ENCODE measurements around the gene TNFRSF18.
"Not testable (repeated sequence)": the region's sequence is repeated elsewhere in the genome, so short reads cannot be mapped to it uniquely, and the experiment has no call there.

TNFRSF18 gene, protein sequence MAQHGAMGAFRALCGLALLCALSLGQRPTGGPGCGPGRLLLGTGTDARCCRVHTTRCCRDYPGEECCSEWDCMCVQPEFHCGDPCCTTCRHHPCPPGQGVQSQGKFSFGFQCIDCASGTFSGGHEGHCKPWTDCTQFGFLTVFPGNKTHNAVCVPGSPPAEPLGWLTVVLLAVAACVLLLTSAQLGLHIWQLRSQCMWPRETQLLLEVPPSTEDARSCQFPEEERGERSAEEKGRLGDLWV

DNA sequence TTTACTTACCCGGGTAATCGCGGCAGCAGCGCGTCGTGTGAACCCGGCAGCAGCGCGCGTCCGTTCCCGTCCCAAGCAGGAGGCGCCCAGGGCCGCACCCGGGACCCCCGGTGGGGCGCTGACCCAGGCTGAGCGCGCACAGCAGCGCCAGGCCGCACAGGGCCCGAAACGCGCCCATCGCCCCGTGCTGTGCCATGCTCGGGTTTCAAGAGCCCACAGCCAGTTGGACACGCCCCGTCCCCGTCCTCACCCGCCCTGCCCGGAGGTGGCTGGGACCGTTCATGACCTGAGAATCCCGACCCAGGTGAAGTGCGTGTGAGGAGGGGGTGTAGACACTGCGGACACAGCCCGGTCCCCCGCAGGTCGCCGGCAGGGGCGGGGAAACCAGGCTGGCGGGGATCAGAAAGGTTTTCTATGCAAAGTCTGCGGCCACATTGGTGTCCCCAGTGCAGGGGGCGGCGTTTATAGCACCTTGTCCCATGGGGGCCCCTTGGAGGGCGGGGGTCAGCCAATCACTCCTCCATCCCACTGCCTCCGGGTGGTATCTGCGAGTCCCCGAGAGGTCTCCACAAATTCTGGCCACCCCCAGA lies at the start of gene TNFRSF18:
TSS of gene TNFRSF18 (minus strand) at position 217 of the 590 bp plus-strand sequence. CDS start at position 196, 21 bp downstream.
- peak; percentile 68 to 70 for DNase-seq

DNA sequence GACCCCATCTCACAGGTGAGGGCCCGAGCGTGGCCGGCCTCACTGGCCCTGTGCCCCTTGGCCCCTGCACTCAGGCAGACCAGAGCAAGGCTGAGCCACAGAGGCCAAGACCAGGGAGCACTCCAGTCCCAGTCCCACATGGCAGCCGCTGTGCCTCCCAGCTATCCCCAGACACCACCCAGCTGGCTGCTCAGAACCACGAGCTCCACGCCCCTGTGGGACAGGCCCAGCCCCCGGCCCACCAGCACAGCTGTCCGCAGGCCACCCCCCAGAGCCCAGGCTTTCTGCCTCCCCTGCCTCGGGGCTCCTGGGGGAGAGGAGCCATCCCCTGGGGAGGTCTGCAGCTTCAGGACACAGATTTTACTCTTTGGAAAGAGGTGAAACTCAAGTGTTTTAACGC lies 49.2 kb upstream of the TNFRSF18 start:
- no peak for DNase-seq

DNA sequence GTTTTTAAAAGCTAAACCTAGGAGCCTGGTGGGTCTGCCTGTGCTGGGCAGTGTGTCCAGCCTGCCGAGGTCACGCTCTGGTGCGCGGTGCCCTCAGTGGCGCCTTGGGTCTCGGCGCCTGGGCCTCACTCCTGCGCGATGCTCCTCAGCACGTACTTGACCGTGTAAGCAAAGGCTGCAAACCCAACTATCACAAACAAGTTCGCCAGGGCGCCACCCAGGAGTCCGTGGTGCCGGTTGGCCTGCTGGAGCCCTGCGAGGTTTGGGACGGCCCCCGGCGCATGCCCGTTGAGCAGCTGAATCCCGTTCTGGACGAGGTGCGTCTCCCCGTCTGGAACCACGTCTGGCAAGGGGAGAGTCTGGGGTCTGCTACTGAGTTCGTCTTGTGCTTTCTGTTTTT lies 48.7 kb upstream of the TNFRSF18 start:
- no peak for DNase-seq

DNA sequence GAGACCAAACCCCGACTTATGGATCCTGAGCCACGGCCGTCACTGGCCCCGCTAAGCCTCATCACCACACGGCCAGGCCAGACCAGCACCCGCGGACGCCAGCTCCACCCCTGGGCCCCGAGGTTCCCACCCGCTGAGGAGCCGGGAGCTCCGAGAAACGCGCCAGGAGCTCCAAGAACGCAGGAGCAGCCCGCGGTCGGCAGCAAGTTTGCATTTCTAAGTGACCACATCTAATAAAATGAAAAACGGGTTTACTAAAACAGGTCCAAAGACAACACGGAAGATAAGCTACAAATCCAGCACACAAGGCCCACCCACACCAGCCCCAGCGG lies 48.2 kb upstream of the TNFRSF18 start:
- DNase-seq = no peak

DNA sequence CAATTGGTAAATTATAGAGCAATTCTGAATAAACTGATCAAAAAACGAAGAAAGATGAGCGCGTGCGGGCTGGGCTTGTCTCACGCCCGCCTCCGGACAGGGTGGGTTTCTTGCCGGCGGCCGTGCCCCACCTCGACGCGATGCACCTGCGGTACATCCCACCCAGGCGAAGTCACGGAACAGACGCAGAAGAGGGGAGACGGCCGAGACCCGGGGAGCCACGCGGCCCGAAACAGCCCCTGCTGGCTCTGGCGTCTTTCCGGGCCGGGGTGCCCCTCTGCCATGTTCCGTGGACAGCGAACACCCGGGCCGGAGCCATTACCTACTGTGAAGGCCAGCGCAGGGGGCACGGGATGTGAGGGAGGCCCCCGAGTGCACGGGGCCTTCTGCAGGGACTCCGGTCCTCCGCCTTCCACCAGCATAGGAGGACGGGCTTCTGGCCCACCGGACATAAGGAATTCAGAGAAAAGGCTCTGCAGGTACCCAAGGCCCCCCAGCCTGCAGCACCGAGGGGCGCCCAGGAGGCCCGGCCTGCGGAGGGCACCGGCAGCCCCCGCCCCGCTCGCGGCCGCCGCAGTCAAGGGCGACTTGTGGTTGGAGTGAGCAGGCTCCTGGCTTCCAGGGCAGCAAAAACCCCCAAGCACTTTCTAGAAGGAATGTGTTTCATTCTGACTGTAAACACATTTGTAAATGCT lies 47.7 kb upstream of the TNFRSF18 start:
- no peak for DNase-seq

DNA sequence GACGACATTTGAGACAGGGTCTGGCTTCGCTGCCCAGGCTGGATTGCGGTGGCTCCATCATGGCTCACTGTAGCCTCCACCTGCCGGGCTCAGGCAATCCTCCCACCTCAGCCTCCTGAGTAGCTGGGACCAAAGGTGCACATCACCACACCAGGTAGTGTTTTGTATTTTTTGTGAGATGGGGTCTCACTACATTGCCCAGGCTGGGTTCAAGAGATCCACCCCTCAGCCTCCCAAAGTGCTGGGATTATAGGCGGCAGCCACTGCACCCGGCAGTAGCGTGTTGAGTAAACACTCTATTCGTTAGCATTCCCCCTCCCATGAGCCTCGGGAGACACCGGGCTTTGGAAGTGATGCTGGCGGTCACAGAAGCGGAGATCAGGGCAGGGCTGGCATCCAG lies 46.9 kb upstream of the TNFRSF18 start:
- no peak for DNase-seq

DNA sequence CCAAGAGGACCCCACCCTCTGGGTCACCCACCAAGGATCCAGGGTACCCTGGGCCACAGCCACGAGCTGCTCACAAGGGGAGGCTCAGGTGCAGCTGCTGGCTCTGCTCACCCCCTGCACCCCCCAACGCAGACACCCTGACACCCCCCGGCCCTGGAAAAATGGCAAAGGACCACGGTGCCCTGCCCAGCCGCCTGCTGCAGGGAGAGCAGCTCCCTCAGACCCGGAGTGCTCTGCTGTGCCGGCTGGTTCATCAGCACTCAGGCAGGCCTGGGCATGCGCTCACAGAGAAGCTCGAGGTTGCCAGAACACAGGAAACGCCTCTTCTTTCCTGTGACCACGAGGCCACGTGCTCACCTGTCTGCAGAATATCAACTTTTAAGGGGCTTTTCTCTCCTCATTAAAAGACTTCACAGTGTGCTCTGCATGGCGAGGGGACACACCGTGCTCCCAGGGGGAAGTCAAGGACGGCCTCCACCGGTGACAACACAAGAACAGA lies 44.4 kb upstream of the TNFRSF18 start:
- peak; percentile 71 to 74 for DNase-seq

DNA sequence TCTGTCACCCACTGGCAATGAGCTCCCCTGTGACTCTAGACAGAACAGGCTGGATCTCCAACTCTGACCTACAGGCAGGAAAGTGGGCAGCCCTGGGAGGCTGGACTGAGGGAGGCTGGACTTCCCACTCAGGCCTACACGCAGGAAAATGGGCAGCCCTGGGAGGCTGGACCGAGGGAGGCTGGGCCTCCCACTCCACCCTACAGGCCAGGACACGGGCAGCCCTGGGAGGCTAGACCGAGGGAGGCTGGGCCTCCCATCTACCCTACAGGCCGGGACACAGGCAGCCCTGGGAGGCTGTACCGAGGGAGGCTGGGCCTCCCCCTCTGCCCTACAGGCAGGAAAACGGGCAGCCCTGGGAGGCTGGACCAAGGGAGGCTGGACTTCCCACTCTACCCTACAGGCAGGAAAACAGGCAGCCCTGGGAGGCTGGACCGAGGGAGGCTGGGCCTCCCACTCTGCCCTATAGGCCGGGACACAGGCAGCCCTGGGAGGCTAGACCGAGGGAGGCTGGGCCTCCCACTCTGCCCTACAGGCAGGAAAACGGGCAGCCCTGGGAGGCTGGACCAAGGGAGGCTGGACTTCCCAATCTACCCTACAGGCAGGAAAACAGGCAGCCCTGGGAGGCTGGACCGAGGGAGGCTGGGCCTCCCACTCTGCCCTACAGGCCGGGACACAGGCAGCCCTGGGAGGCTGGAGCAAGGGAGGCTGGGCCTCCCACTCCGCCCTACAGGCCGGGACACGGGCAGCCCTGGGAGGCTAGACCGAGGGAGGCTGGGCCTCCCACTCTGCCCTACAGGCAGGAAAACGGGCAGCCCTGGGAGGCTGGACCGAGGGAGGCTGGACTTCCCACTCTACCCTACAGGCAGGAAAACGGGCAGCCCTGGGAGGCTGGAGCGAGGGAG lies 41.9 kb upstream of the TNFRSF18 start:
- DNase-seq = not testable (repeated sequence)

DNA sequence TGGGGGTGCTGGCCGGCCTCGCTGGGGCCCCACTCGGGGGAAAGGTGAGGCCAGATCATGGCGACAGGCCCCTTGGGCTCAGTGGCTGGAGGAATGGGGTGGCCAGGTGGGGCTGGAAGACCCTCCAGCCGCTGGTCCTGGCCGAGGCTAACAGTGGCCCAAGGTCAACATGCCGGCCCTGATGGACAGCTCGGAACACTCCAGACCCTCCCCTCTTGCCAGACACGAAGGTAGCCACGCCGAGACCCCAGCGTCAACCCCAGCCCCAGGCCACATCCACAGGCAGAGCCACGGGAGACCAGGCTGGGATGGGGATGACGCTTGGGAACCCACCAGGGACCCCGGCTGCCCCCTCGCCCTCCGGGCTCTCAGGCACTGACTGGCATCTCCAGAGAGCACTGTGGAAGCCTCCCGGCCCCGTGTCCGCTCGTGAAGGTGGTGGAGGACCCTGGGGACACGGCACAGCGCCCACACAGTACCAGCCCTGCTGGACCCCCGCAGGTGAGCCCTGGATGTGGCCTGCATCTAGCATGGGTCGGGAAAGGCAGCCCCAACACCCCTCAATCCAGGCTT lies 41.0 kb upstream of the TNFRSF18 start:
- DNase-seq = no peak

DNA sequence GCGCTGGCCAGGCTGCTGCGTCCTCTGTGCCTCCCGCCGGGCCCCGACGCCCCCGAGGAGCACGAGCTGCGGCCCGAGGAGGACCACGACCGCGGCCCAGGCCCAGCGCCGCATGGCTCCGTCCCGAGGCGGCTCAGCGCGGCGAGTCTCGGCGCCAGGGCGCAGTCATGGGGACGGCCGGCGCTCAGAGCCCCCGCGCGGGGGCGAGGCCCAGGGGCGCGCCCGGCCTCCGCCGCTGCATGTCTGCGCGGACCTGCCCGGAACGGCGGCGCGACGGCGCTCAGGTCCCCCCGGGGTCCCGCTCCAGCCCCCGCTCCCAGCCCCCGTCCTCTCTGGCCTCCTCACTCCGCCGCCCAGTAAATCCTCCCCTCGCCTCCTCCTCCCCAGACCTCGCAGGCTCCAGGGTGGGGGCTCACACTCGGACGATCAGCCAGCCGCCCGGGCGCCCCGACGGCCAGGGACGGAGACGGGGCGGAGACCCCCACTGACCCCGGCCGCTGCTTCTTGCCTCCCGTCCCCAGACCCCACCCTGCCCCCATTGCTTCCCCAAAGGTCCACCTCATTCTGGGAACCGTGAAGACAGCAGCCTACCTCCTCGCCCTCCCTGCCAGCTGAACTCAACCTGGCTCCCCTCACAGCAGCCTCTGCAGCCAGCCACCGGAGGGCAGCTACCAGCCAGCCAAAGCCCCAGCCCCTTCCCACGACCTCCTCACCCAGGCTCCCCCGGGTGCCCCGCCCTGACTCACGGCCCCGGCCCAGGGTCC lies 40.4 kb upstream of the TNFRSF18 start, which contains the start of gene C1QTNF12:
TSS of gene C1QTNF12 (minus strand) at position 146 of the 764 bp plus-strand sequence. CDS start at position 114, 32 bp downstream.
- no peak for DNase-seq

DNA sequence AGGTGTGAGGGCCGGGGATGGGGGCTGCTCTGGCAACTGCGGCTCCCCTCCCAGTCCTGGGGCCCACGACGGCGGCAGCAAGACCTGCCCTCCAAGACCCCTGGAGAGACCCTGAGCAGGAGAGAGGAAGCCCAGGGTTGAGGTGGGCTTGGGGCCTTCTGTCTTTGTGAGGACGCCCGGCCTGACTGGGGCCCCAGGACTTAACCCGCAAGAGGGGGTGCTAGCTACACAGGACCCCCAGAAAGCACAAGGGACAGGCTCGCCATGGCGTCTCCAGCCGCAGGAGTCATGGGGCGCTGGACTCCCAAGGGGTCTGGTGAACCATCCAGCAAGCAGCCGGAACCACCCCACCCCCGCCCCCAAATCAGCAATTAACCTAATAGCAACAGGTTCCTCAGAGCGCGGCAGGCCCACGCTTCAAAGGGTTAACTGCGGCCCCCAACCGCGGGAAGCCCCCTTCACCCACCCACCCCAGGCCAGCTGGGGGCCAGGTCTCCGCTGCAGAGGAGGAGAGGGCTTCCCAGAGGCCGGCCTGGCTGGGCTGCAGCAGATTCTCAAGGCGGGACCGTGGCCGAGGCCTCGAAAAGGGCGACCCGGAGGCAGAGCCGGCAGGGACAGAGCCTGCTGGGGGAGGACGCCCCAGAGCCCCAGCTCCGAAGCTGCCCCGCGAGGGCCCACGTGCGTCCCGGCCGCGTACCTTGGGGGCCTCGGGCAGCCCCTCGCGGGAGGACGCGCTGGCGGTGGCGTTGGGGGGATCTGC lies 39.6 kb upstream of the TNFRSF18 start:
- no peak for DNase-seq

DNA sequence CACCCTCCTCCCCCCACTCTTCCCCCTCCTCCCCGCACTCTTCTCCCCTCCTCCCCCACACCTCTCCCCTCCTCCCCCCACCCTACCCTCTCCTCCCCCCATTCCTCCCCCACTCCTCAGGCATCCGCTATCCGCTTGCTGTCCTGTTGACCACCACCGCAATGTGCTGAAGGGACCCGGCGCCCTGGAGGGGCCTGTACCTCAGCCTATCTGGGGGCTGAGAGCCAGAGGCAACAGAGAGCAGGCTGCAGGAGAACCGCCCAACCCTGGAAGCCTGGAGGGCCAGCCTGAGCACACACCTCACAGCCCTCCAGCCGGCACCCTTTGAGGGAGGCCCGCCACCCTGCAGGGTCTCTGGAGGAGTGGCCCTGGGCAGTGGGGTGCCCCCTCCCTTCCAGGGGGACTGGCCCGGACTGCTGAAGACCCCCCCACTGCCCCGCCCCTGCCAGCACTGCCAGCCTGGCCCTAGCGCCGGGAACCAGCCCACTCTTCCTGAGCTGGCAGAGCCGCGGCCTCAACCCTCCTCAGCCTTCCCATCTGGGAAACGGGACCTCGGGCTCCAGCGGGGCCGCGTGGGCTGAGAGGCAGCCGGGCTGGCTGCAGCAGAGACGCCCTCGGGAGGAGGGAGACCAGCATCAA lies 38.9 kb upstream of the TNFRSF18 start:
- no peak for DNase-seq

DNA sequence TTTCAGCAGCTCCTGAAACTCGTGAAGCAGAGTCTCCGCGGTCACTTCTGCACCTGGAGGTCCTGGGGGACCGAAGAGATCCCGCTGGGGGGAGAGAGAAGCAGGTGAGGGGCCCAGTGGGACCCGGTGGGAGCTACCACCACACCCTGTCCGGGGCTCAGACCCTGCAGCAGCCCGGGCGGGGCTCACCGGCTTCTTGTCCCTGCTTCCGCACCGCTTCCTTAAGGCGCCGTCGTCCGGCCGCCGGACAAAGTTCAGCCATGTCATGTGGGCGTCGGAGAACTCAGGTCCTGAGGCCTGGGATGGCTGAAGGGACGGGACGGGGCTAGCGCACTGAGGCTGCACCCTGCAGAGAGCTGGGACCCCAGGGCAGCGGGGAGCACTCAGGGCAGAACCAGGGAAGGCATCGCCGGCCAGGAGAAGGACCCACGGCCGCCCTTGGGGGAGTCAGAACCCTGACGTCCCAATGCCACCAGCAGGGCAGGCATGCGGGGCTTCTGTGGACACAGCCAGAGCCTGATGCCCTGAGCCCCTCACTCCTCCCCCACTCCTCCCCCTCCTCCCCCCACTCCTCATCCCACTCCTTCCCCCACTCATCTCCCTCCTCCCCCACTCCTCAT lies 37.9 kb upstream of the TNFRSF18 start:
- DNase-seq = no peak

DNA sequence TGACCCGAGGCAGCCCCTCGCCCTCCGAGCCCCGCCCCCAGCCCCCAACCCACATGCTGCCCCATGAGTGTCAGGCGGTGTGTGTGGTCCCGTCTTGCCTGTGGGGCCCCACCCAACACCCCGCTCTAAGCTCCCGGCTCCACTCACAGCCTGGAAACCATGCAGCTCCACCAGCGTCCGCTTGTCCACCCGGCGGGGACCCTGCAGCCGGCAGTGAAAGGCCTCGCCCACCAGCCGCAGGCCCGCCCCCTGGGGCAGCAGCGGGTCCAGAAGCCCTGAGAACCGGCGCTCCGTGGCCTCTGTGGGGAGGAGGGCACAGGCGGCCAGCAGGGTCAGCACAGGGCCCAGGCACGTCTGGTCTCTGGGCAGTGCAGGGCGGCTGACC lies 37.4 kb upstream of the TNFRSF18 start:
- DNase-seq = no peak

DNA sequence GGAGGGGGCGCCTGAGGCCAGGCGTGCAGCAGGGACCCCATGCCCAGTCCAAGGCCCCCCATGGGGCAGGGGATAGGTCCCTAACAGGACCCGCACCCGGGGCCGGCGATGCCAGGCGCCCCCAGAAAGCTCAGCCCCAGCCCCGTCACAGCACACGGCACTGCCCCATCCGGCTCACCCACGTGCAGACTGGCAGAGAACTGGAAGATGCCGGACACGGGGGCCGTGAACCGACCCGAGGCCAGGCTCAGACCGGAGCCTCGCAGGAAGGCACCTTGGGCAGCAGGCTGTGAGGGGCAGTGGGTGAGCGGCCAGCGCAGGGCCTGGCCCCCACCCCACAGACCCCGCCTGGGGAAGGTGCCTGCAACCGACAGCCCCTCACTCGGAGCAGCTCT lies 36.9 kb upstream of the TNFRSF18 start:
- DNase-seq = no peak

DNA sequence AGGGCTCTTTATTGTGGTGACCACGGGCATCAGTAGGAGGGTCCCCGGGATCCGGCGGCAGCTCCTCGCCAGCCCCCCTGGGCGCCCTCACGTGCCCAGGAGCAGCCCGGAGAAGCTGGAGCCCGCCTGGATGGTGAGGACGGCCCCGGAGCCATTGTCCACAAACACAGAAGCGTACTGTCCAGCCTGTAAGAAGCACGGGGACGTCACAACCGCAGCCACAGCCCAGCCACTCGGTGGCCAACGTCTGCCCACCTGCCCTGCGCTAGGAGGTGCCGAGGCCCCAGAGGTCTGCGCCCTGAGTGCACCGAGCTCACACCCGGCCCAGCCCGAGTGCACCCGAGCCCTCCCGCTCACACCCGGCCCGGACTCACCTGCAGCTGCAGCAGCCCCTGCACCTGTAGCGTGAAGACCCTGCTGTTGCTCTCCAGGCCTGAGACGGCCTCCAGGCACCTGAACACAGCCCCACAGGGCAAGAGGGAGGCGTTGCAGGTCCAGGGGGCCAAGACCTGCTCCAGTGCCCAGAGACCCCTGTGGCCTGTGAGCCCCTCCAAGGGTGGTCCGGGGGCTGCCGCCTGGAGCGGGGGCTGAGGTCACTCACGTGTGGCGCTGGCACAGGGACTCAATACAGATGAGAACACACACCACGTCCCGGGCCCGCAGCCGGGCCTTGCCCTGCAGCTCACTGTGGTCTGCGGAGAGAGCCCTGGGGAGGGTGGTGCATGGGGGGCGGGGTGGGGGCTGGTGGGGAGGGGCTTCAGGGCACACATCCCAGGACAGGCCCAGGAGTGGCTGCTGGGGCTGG lies 36.3 kb upstream of the TNFRSF18 start:
- DNase-seq = no peak

DNA sequence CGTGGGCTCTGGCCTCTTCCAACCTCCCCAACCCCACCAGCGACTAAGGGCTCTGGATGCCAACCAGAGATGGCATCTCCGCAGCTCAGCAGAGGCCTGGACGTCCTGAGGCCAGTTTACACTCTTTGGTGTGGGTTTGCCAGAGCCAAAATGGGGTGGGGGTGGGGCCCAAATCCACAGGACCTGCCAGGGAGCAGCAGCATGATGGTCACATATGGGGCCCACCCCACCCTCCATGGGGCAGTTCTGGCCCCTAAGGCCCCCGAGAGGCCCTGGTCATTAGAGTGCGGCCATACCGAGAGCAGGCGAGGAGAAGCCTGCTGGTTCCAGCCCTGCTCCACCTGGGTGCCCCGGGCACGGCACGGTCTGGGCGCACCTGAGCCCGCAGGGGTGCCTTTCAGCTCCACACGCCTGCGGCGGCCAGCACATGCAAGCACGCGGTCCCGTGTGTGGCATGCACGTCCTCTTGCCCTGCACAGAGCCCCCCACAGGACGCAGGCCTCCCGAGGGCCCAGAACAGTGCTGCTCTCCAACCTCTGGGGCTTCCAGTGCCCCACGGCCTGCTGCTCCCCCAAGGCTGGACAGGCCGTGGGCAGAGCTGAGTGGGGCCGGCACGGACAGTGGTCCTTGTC lies 35.3 kb upstream of the TNFRSF18 start:
- no peak for DNase-seq

DNA sequence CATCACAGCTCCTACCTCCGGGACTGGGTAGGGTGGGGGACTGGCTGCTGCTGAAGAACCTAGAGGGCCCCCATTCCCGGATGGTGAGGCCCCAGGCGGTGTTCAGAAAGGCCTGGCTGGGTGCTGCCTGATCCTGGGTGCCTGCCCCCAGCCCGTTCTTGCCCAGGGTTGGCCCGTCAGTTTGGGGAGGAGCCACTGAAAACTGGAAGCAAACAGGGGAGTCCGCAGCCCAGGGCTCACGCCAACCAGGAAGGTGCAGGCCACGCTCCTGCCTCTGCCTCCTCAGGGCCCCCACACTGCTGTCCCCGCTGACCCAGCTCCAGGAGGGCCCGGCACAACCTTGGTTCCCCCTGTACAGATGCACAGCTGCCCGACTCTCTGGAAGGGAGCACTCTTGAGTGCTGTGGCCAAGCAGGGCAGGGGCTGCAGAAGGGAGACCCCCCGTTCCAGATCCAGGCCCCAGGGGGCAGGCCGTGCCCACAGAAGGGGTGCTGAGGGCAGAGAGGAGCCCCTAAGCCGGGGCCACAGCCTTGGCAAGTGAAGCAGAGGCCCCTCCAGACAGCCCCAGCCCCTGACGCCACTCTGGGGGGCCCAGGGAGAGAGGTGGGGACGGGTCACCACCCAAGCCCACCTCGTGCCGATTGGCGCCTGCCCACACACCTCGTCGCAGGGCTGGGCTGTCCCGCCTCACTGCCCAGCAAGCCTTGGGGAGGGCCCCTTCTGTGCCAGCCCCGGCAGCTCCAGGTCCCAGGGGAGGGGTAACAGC lies 34.6 kb upstream of the TNFRSF18 start:
- DNase-seq = no peak
